DND-41 (cell line): Measurements from ENCODE around the gene KIF5B.

ENCODE experiments used
- CTCF ChIP-seq: IDR thresholded peaks from 2 replicates; pipeline ENCODE4 v1.5.1; 2012; ENCODE audit warnings: borderline replicate concordance, low read length, moderate library complexity, mild to moderate bottlenecking; ENCODE audit not compliant: poor library complexity, severe bottlenecking; ENCODE audit errors: extremely low read depth
- EZH2 ChIP-seq: IDR thresholded peaks from 3 replicates; pipeline ENCODE4 v1.6.1; 2012; ENCODE audit warnings: borderline replicate concordance, low read depth, mild to moderate bottlenecking, moderate library complexity, low read length, inconsistent platforms; ENCODE audit not compliant: severe bottlenecking

- TF ChIP-seq CTCF (no peak), EZH2 (no peak)
These were observed 56.4 kb downstream of the KIF5B start for GRCh38 chr10:31999836-32000235.
